Gastrocnemius medialis (tissue), 4 donors: ENCODE data around the gene NAV2.

Experiments used
- CTCF ChIP-seq, 5 experiments: fragments of 450-650 bp in 3 of 5; fragments of 200-600 bp in 2 of 5; sonication (generic) in 2 of 5; IDR thresholded peaks in 4 of 5; conservative IDR thresholded peaks in 1 of 5; 1 replicate in 4 of 5; 2 replicates in 1 of 5; pipeline ENCODE4 v1.5.1; 2016 to 2019; ENCODE audit warnings: antibody characterized with exemption in 5 of 5, mild to moderate bottlenecking in 3 of 5, moderate library complexity in 3 of 5
- POLR2A ChIP-seq, 2 donors: fragments of 450-650 bp; IDR thresholded peaks; one replicate each; pipeline ENCODE4 v1.6.1; 2017; ENCODE audit warnings: antibody characterized with exemption in 2 of 2, mild to moderate bottlenecking in 2 of 2, moderate library complexity in 2 of 2

GRCh38 chr11:19866521-19866920 lies 153.9 kb downstream of the NAV2 start:
- no peak for TF ChIP-seq CTCF (IDR thresholded peaks at IDR 0.05 in 4 of 5, conservative IDR thresholded peaks at IDR 0.05 in 1 of 5)
- TF ChIP-seq POLR2A (IDR thresholded peaks at IDR 0.05), result no peak
